ENCODE measurements around the gene CTBP1.

- TF ChIP-seq CTCF (IDR thresholded peaks at IDR 0.05; ENCODE audit: insufficient read depth, low read length) (no peak), POLR2AphosphoS5 (IDR thresholded peaks at IDR 0.05; ENCODE audit: low read depth) (no peak), SPI1 (IDR thresholded peaks at IDR 0.05; ENCODE audit: borderline replicate concordance, low read depth) (no peak), GABPA (IDR thresholded peaks at IDR 0.05; ENCODE audit: low read depth) (no peak), REST (IDR thresholded peaks at IDR 0.05; ENCODE audit: insufficient replicate concordance, low read depth) (no peak)
Measured at GRCh38 chr4:1170156-1170975, 78.6 kb downstream of the CTBP1 start.
